SK-N-SH treated with all-trans-retinoic acid at 6 μM for 48 hours (cell line): ENCODE results near the gene CAV2.

Experiments used
- ATAC-seq: fragments of 200-7000 bp; cut with Tn5 transposase; 3 replicates; pipeline ENCODE4 v1.9.1; 2020; ENCODE audit warnings: mild to moderate bottlenecking, moderate library complexity
- ARNTL ChIP-seq: fragments of 450-650 bp; formaldehyde crosslinking; IDR thresholded peaks from 2 replicates; pipeline ENCODE4 v1.5.0; 2020; ENCODE audit warnings: low read depth, mild to moderate bottlenecking, moderate library complexity, borderline replicate concordance
- BACH2 ChIP-seq: fragments of 250-450 bp; sonication (Bioruptor Pico); IDR thresholded peaks from 2 replicates; pipeline ENCODE4 v1.9.0; 2021; ENCODE audit warnings: mild to moderate bottlenecking, borderline replicate concordance
- CSDC2 ChIP-seq: fragments of 250-450 bp; sonication (Bioruptor Pico); IDR thresholded peaks from 2 replicates; pipeline ENCODE4 v1.5.0; 2020; ENCODE audit warnings: mild to moderate bottlenecking, moderate library complexity
- ESRRG ChIP-seq: fragments of 250-450 bp; sonication (Bioruptor Pico); IDR thresholded peaks from 2 replicates; pipeline ENCODE4 v1.6.1; 2021; ENCODE audit warnings: mild to moderate bottlenecking
- GLIS3 ChIP-seq: fragments of 250-450 bp; sonication (Bioruptor Pico); IDR thresholded peaks from 2 replicates; pipeline ENCODE4 v1.5.0; 2020; ENCODE audit warnings: mild to moderate bottlenecking, moderate library complexity
- PPARA ChIP-seq: fragments of 250-450 bp; sonication (Bioruptor Pico); IDR thresholded peaks from 2 replicates; pipeline ENCODE4 v1.5.0; 2020; ENCODE audit warnings: mild to moderate bottlenecking, borderline replicate concordance
- RARB ChIP-seq: fragments of 250-450 bp; sonication (Bioruptor Pico); IDR thresholded peaks from 2 replicates; pipeline ENCODE4 v1.8.0; 2021; ENCODE audit warnings: mild to moderate bottlenecking, moderate library complexity
- SNAI2 ChIP-seq: fragments of 250-450 bp; sonication (Bioruptor Pico); IDR thresholded peaks from 2 replicates; pipeline ENCODE4 v1.5.0; 2020; ENCODE audit warnings: mild to moderate bottlenecking, moderate library complexity
- TCF4 ChIP-seq: fragments of 250-450 bp; sonication (Bioruptor Pico); IDR thresholded peaks from 2 replicates; pipeline ENCODE4 v1.8.0; 2021; ENCODE audit warnings: mild to moderate bottlenecking, moderate library complexity, borderline replicate concordance
- TOX ChIP-seq: fragments of 250-450 bp; sonication (Bioruptor Pico); IDR thresholded peaks from 2 replicates; pipeline ENCODE4 v1.8.0; 2021; ENCODE audit warnings: mild to moderate bottlenecking, moderate library complexity, borderline replicate concordance
- ZC3H10 ChIP-seq: fragments of 250-450 bp; sonication (Bioruptor Pico); IDR thresholded peaks from 2 replicates; pipeline ENCODE4 v1.5.1; 2021; ENCODE audit warnings: mild to moderate bottlenecking, moderate library complexity
- ZFP3 ChIP-seq: fragments of 250-450 bp; sonication (Bioruptor Pico); IDR thresholded peaks from 2 replicates; pipeline ENCODE4 v1.5.0; 2020; ENCODE audit warnings: mild to moderate bottlenecking, moderate library complexity
- ZFP30 ChIP-seq: fragments of 450-650 bp; formaldehyde crosslinking; IDR thresholded peaks from 2 replicates; pipeline ENCODE4 v1.5.0; 2022; ENCODE audit warnings: mild to moderate bottlenecking, moderate library complexity
- ZNF565 ChIP-seq: fragments of 450-650 bp; formaldehyde crosslinking; conservative IDR thresholded peaks from 2 replicates; pipeline ENCODE4 v1.5.0; 2020; ENCODE audit warnings: low read depth, mild to moderate bottlenecking, moderate library complexity
- ZNF70 ChIP-seq: fragments of 450-650 bp; formaldehyde crosslinking; IDR thresholded peaks from 2 replicates; pipeline ENCODE4 v1.5.0; 2020; ENCODE audit warnings: mild to moderate bottlenecking, moderate library complexity
- ZNF8 ChIP-seq: fragments of 450-650 bp; formaldehyde crosslinking; IDR thresholded peaks from 2 replicates; pipeline ENCODE4 v1.5.0; 2020; ENCODE audit warnings: mild to moderate bottlenecking, moderate library complexity
- TF ChIP-seq, protein P1 (sequence below): fragments of 250-450 bp; sonication (Bioruptor Pico); IDR thresholded peaks from 2 replicates; pipeline ENCODE4 v1.8.0; 2020; ENCODE audit warnings: mild to moderate bottlenecking, moderate library complexity, borderline replicate concordance
- TF ChIP-seq, protein P2 (sequence below): fragments of 250-450 bp; sonication (Bioruptor Pico); IDR thresholded peaks from 2 replicates; pipeline ENCODE4 v1.5.0; 2020; ENCODE audit warnings: mild to moderate bottlenecking, moderate library complexity
- TF ChIP-seq, protein P3 (sequence below): fragments of 250-450 bp; sonication (Bioruptor Pico); IDR thresholded peaks from 2 replicates; pipeline ENCODE4 v1.8.0; 2021; ENCODE audit warnings: low read depth, mild to moderate bottlenecking, moderate library complexity, borderline replicate concordance
- TF ChIP-seq, protein P4 (sequence below): fragments of 250-450 bp; sonication (Bioruptor Pico); IDR thresholded peaks from 2 replicates; pipeline ENCODE4 v1.5.1; 2020; ENCODE audit warnings: low read depth, mild to moderate bottlenecking, moderate library complexity

CAV2 gene

DNA sequence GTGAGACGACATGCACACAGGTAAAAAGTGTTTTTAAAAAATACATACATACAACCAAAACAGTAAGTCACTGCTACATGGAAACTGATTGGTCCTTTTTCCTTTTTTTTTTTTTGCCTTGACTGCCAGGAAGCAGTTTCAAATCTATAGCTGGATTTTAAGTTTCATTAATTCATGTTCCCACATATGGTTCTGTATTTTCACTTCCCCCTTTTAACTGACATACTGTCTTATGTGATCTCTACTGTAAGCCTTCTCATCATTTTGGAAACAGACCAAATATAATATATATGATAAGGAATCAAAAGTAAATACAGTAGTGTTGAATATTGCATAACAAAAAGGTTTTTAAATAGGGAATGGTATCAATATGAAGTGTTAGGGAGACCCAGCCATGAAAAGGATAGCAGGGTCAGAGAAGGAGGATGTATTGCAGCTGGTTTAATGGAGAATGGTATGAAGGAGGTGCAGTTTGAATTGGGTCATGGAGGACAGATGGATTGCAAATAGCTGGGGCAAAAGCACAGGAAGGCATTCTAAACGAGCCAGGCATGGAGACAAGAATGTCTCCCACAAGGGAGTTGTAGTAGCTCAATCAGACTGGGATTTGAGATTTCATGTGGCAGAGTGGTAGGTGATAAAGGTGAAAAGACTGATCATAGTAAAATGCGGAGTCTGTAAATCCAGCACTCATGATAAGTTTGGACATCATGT lies 30.7 kb downstream of the CAV2 start (continued):
- TF ChIP-seq, protein P1, sequence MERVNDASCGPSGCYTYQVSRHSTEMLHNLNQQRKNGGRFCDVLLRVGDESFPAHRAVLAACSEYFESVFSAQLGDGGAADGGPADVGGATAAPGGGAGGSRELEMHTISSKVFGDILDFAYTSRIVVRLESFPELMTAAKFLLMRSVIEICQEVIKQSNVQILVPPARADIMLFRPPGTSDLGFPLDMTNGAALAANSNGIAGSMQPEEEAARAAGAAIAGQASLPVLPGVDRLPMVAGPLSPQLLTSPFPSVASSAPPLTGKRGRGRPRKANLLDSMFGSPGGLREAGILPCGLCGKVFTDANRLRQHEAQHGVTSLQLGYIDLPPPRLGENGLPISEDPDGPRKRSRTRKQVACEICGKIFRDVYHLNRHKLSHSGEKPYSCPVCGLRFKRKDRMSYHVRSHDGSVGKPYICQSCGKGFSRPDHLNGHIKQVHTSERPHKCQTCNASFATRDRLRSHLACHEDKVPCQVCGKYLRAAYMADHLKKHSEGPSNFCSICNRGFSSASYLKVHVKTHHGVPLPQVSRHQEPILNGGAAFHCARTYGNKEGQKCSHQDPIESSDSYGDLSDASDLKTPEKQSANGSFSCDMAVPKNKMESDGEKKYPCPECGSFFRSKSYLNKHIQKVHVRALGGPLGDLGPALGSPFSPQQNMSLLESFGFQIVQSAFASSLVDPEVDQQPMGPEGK (CRISPR knock-in tag), result no peak

DNA sequence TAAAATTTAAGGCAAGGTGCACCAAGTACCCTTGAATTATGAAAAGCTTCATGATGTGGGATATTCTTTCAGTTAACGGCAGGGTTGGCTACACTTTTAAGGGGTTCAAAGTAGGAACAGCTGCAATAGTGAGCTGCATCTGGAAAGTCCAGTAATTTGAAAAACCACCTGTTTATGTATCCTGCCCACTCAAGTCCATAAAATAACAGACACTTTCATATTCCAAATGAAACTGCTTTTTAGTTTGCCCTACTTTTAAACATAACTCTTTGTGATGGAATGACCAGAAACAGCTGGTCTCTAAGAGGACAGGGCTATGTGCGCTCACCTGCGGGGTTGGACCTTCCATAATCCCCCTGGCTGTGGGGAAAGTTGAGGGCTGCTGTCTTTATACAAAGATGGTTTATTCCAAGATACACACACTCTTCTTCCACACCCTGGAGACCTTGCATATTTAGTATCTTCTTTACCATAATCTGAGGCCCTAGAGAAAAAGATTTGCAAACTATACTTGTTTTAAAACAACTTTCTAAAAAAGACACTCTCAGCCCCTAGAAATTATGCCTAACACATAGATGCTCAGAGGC lies 32.7 kb downstream of the CAV2 start:
- no peak for TF ChIP-seq SNAI2 (CRISPR knock-in tag)
- TF ChIP-seq, protein P2, sequence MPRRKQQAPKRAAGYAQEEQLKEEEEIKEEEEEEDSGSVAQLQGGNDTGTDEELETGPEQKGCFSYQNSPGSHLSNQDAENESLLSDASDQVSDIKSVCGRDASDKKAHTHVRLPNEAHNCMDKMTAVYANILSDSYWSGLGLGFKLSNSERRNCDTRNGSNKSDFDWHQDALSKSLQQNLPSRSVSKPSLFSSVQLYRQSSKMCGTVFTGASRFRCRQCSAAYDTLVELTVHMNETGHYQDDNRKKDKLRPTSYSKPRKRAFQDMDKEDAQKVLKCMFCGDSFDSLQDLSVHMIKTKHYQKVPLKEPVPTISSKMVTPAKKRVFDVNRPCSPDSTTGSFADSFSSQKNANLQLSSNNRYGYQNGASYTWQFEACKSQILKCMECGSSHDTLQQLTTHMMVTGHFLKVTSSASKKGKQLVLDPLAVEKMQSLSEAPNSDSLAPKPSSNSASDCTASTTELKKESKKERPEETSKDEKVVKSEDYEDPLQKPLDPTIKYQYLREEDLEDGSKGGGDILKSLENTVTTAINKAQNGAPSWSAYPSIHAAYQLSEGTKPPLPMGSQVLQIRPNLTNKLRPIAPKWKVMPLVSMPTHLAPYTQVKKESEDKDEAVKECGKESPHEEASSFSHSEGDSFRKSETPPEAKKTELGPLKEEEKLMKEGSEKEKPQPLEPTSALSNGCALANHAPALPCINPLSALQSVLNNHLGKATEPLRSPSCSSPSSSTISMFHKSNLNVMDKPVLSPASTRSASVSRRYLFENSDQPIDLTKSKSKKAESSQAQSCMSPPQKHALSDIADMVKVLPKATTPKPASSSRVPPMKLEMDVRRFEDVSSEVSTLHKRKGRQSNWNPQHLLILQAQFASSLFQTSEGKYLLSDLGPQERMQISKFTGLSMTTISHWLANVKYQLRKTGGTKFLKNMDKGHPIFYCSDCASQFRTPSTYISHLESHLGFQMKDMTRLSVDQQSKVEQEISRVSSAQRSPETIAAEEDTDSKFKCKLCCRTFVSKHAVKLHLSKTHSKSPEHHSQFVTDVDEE, result no peak
- TF ChIP-seq, protein P1 (CRISPR knock-in tag), result no peak
- TF ChIP-seq, protein P3, sequence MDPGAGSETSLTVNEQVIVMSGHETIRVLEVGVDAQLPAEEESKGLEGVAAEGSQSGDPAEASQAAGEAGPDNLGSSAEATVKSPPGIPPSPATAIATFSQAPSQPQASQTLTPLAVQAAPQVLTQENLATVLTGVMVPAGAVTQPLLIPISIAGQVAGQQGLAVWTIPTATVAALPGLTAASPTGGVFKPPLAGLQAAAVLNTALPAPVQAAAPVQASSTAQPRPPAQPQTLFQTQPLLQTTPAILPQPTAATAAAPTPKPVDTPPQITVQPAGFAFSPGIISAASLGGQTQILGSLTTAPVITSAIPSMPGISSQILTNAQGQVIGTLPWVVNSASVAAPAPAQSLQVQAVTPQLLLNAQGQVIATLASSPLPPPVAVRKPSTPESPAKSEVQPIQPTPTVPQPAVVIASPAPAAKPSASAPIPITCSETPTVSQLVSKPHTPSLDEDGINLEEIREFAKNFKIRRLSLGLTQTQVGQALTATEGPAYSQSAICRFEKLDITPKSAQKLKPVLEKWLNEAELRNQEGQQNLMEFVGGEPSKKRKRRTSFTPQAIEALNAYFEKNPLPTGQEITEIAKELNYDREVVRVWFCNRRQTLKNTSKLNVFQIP (CRISPR knock-in tag), result no peak
- TF ChIP-seq ZFP30 (CRISPR knock-in tag), result no peak
- TF ChIP-seq, all 23 proteins: peak for 0

DNA sequence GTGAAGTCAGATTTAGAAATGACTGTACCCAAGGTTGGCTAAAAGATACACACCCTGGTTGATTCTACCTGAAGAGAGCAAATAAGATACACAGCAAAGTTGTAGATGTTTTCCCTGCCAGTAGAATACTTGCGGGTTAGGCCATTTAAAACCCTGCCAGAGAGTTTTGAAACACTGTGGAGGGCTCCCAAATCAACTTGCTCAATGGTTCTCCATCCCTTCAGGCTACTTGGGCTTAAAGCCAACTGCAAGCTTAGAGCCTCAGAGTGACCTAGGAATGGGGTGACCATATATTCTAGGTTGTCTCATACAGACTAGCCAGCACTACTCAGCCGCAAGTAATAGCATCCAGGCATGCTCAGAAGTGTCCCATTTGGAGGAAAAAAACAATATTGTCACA lies 35.3 kb downstream of the CAV2 start:
- TF ChIP-seq TCF4 (no peak), RARB (no peak), ZFP3 (CRISPR knock-in tag) (no peak), SNAI2 (CRISPR knock-in tag) (no peak), GLIS3 (CRISPR knock-in tag) (no peak)
- TF ChIP-seq, protein P4, sequence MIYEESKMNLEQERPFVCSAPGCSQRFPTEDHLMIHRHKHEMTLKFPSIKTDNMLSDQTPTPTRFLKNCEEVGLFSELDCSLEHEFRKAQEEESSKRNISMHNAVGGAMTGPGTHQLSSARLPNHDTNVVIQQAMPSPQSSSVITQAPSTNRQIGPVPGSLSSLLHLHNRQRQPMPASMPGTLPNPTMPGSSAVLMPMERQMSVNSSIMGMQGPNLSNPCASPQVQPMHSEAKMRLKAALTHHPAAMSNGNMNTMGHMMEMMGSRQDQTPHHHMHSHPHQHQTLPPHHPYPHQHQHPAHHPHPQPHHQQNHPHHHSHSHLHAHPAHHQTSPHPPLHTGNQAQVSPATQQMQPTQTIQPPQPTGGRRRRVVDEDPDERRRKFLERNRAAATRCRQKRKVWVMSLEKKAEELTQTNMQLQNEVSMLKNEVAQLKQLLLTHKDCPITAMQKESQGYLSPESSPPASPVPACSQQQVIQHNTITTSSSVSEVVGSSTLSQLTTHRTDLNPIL (CRISPR knock-in tag), result no peak
- TF ChIP-seq, all 23 proteins: peak for 0
- ATAC-seq, result peak; percentile 4; the same call in 2 of the 3 replicates

More for the DNA sequence above, 32.7 kb downstream of the CAV2 start:
- no peak; the same call in 2 of the 3 replicates for ATAC-seq

DNA sequence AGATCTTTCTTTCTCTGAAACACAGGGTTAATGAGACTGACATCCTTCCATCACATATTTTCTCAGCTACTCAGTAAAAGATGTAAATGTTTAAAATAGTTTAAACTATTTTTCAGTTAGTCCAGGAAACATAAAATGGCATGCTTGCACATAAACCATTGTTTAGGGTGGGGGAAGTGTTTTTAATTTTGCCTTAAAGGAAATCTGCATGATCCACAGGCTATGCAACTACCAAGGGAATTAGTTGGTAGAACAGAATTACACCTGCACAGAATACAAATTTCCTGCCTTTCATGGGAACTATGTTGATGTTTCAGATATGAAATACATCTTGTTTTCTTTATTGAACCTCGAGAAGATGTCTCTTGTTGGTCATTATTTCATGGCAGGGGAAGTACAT lies 35.9 kb downstream of the CAV2 start:
- TF ChIP-seq ZNF70 (no peak), CSDC2 (CRISPR knock-in tag) (no peak), TOX (CRISPR knock-in tag) (no peak), ESRRG (no peak), TCF4 (no peak), PPARA (CRISPR knock-in tag) (no peak)
- ATAC-seq, result no peak

DNA sequence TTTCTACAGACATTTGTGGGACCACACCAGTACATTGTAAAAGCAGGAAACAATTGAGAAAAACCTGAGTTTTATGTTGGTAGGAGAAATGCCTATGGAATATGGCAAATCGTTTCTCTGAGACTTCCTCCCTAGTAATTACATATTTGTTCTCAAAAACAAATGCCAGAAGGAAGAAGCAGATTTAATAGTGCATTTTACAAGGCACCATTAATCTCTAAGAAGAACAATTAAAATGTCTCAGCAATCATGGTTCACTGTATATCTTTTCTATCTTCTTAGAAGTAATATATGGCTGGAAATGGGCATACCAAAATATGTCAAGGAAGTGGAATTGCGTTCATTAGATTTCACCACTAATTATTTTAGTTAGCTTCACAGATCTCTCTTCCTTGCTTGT lies 38.6 kb downstream of the CAV2 start:
- no peak for ATAC-seq
- no peak for TF ChIP-seq TCF4
- TF ChIP-seq PPARA (CRISPR knock-in tag), result no peak
- TF ChIP-seq, protein P2, result no peak
- no peak for TF ChIP-seq GLIS3 (CRISPR knock-in tag)
- TF ChIP-seq ZC3H10 (CRISPR knock-in tag), result no peak
- no peak for TF ChIP-seq ESRRG
- TF ChIP-seq BACH2 (CRISPR knock-in tag), result no peak
- TF ChIP-seq ZNF8 (CRISPR knock-in tag), result no peak
- TF ChIP-seq ZNF565 (CRISPR knock-in tag), result no peak
- no peak for TF ChIP-seq RARB
- no peak for TF ChIP-seq ARNTL
